GM19193 (cell line): Measurements from ENCODE around the gene LONP2.

Experiments
- POLR2A ChIP-seq: IDR thresholded peaks from 4 replicates; pipeline ENCODE4 v1.6.1; 2011; ENCODE audit not compliant: insufficient read depth, insufficient read length; ENCODE audit errors: extremely low read depth

LONP2 gene

GRCh38 chr16:48310908-48311641 is 67.0 kb downstream of the LONP2 start:
- no peak for TF ChIP-seq POLR2A

GRCh38 chr16:48317026-48317425 is 72.9 kb downstream of the LONP2 start:
- no peak for TF ChIP-seq POLR2A

DNA sequence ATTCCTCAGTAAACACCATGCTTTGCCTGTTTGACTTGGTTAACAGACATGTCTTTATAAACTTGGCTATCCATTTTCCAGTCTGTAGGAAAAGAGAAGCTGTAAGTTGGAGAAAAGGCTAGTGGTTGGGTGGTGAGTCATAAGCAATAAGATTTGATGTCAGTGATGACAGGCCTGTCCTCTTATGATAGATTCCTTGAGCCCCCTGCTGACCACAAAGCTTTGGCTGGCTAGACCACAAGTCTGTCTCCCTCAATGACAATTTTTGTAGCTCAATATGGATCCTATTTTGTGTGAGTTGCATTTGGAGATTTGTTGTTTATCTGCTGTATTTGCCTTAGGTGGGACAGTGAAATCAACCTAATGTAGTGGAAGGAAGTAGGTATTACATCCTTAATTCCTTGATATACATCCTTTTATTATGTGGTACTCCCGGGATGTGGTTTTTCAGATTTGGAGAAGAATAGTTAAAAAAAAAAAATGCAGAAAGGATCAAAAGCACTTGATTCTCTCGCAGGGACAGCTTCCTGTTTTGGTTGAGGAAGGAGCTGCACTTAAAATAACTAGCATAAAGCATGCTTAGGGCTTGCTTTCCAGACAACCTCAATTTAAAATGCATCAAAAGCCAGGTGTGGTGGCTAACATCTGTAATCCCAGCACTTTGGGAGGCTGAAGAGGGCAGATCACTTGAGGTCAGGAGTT is 73.7 kb downstream of the LONP2 start:
- TF ChIP-seq POLR2A, result no peak

GRCh38 chr16:48318630-48319029 is 74.5 kb downstream of the LONP2 start:
- no peak for TF ChIP-seq POLR2A

GRCh38 chr16:48321317-48322036 is 77.4 kb downstream of the LONP2 start:
- TF ChIP-seq POLR2A, result no peak

DNA sequence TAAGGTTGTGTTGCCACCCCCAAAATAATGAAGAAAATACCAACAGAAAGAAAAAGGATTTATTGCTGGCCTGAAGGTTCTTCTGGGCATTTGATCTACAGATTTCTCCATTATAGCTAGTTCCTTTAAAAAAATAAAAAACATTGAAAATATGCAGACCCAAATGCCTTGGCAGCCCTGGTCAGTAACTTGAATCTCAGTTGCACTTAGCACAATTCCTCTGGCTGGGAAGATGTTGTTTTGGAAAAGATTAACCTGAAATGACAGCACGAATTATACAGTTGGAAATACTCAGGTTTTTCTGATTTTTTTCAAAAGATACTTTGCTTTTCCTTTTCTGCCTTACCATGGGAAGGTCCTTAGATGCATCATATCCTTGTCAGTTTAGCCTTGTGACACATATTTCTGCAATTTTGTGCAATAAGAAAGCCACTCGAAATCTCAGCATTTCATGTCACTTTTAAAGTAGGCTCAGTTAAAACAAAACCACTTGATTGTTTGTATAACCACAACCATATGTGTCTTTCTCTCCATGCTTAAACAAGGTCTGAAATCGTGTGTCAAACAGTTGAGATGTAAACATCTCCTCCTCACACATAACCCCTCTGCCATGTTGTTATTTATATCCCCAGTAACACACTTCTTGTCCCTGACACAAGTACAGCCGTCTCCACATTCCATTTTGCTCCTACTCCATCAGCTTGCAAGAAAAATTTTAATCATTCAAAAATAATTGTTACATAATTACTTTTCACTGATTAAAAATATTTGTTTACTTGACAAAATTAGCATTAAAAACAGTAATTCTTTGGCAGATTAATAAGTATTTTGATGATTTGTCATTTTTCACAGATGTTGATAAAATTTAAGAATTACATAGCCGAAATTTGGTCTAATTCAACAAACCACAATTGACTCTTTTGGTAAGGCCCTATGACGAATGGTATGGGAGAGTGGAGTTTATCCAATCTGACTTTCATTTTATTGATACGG is 80.0 kb downstream of the LONP2 start:
- TF ChIP-seq POLR2A, result no peak

- no peak for TF ChIP-seq POLR2A
Observed at GRCh38 chr16:48326915-48327314, 82.8 kb downstream of the LONP2 start.

DNA sequence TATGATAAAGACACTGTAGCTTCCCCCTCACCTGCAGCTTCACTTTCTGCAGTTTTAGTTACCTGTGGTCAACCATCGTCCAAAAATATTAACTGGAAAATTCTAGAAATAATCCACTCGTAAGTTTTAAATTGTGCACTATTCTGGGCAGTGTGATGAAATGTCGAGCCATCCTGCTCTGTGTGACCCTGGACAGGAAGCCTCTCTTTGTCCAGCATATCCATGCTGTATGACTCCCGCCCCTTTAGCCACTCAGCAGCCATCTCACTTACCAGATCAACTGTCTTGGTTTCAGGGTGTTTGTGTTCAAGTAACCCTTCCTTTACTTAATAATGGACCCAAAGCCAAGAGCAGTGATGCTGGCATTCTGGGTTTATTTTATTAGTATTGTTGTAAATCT is 85.0 kb downstream of the LONP2 start:
- TF ChIP-seq POLR2A, result no peak

DNA sequence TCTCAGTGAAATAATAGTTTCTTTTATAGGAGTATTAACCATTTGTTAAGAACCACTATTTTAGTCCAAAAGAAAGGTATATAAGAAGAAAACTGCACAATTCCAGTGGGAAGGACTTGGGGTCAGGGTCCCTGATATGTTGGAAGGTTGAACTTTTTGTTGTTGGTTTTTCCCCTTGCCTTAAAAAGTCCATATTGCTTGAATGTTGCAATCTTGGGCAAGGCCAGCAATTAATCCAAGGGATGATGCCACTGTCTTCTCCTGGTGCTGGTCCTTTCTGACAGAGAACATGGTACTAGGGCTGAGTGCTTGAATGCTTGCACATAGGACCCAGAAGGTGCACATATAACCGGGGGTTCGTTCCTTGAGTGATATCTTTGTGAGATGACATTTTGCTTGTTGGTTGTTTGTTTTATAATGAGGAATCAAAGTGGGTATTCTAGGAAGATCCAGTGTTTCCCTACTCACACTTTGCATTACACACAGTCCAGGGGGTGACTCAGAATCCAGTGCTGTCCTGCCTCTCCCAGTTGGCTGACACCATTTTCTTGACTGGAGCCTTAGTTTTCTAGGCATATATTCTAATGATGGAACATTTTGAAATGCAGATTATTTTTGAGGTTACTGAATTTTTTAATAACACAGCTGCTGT is 86.2 kb downstream of the LONP2 start:
- no peak for TF ChIP-seq POLR2A

DNA sequence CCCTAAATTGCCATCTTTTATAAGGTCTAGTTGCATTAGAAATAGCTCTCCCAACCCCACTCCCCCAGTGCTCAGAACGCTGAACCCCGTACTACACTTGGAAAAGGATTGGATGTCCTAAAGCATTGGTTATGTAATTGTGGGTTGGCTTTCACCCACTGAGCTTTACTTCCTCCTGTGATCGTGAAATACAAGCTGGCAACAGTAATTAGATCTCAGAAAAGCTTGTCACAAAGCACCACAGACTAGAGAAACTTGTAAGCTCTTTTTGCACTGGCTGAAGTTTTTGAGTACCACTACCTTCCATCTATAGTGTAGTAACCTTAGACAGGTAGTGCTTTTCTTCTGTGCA is 86.7 kb downstream of the LONP2 start:
- TF ChIP-seq POLR2A, result no peak

- TF ChIP-seq POLR2A, result no peak
Observed at GRCh38 chr16:48332978-48333377, 88.9 kb downstream of the LONP2 start.

- TF ChIP-seq POLR2A, result no peak
Observed at GRCh38 chr16:48334325-48334724, 90.2 kb downstream of the LONP2 start.

- no peak for TF ChIP-seq POLR2A
Observed at GRCh38 chr16:48335961-48336360, 91.9 kb downstream of the LONP2 start.

- TF ChIP-seq POLR2A, result no peak
Observed at GRCh38 chr16:48340054-48340453, 96.0 kb downstream of the LONP2 start.

DNA sequence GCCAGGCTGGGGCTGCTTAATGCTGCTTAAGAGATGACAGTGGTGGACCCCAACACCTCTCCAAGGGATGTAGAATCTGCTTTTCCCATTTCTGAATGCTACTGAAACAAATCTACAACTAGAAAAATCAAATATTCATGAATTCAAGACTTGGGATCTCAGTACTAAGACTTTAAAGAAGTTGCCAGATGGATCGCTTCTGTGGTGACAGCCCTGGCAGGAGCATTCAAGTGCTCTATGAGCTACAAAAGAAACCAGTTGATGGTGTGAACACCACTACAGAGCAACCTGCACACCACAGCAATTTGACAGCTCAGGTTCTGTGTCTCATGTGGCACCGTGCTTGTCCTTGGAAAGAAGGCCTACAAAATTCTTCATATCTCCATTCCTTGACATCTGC is 98.5 kb downstream of the LONP2 start:
- no peak for TF ChIP-seq POLR2A
